ENCODE results near the gene FGF22. TPM values are rescaled to one million over a fixed set of nuclear protein-coding genes. Genes with fewer than 3 reads are reported as not detected.

The FGF22 gene
- total and polyA plus RNA-seq, 2 of the 8 experiments (the other 6 are each of a cell fraction or from before 2014, with no cell fraction given), result 0.44 to 1.7 TPM

DNA sequence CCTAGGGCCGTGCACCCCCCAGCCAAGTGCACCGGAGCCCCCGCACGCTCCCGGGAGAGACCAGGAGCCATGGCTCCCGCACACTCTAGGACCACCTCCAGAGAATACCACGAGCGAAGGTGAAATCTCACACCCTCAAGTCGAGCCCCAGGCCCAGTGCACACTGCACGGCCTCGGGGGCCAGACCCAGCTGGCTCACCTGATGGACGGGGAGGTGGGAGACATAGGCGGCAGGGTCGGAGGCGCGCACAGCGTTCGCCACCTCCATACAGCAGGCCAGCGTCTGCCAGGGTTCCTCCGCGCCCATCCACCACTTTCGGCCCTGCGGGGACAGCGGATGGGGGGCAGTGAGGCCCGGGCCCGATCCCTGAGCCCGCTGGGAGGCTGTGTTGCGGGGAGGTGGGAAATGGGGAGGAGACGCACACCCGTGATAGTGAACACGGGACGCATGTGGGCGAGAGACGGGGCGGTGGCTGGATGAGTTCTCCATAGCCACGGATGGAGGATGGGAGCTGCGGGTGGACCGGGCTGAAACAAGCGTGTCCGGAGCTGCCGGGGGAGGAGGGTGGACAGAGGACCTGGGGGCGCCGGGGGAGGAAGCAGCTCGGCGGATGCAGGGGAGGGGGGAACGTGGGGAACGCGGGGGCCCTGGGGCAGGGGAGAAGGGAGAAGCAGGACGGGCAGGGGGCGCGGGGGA lies 19.4 kb upstream of the FGF22 start:
- WGBS, 2 experiments (ENCODE audit: extremely low coverage in 1 of 2, insufficient coverage in 1 of 2, insufficient read length in 1 of 2, insufficient replicate concordance in 2 of 2, low coverage in 1 of 2, low lambda C conversion rate in 2 of 2, missing lambda C conversion rate in 1 of 2), result 96% methylated on average over 24 of the region's 51 CpGs; no CpG with 5 or more reads in 1 of the 2 experiments
- H3K4me1 ChIP-seq (replicated peaks in 1 of 4; ENCODE audit: control insufficient read depth in 3 of 4, insufficient read depth in 4 of 4, low read length in 3 of 4), result no peaks in the 10 kb centered on the region
- H4K8ac ChIP-seq (ENCODE audit: extremely low read depth, insufficient read depth, low read length), result no peak overlapping the region
- DNase-seq (ENCODE audit: low read depth in 1 of 2, low spot score in 2 of 2), result no peak
- no peak overlapping the region for H2BK12ac ChIP-seq (ENCODE audit: low read depth, low read length)
- H3K18ac ChIP-seq (ENCODE audit: extremely low read depth, low read length), result no peak overlapping the region
- H3K23ac ChIP-seq (ENCODE audit: insufficient read length), result no peak overlapping the region
- H2AK5ac ChIP-seq (ENCODE audit: low read depth, low read length), result no peak overlapping the region
- no peak overlapping the region for H2BK5ac ChIP-seq (ENCODE audit: low read depth, low read length)
- no peak overlapping the region for H2BK15ac ChIP-seq (ENCODE audit: low read length)
- no peak overlapping the region for H2AFZ ChIP-seq (ENCODE audit: low read length)
- no peak overlapping the region for H3K4me3 ChIP-seq (ENCODE audit: extremely low read depth in 1 of 4, insufficient read depth in 2 of 4, low read depth in 3 of 4, low read length in 4 of 4)
- H4K20me1 ChIP-seq (replicated peaks in 1 of 2; ENCODE audit: control insufficient read depth in 1 of 2, insufficient read depth in 2 of 2, low read length in 2 of 2), result peaks cover 0 to 15% of the 10 kb centered on the region in 2 experiments
- peaks cover 4 to 69% (median 36%) of the 10 kb centered on the region in 4 experiments; a peak in 7 of 8 replicates for H3K36me3 ChIP-seq (ENCODE audit: control insufficient read depth in 2 of 4, insufficient read depth in 4 of 4, low read length in 3 of 4)
- no peak overlapping the region for H3K14ac ChIP-seq (ENCODE audit: insufficient read length)
- no peak overlapping the region for H4K91ac ChIP-seq (replicated peaks; ENCODE audit: insufficient read length, low read length)
- H3K27me3 ChIP-seq (replicated peaks in 1 of 4; ENCODE audit: control insufficient read depth in 3 of 4, extremely low read depth in 1 of 4, insufficient read depth in 3 of 4, low read length in 3 of 4), result no peaks in the 10 kb centered on the region
- H3K23me2 ChIP-seq (ENCODE audit: low read depth, low read length), result no peaks in the 10 kb centered on the region
- no peak overlapping the region for H3K9ac ChIP-seq (replicated peaks in 1 of 4; ENCODE audit: extremely low read depth in 1 of 4, low read depth in 3 of 4, low read length in 3 of 4)
- no peak overlapping the region for H4K5ac ChIP-seq (ENCODE audit: insufficient read length, low read depth, low read length)
- ChIA-PET POLR2A (ENCODE audit: partially characterized antibody) (no interaction called here), CTCF (ENCODE audit: partially characterized antibody) (no interaction called here)
- H3K27ac ChIP-seq (ENCODE audit: low read depth, low read length), result no peak overlapping the region
- H2BK20ac ChIP-seq (ENCODE audit: low read length), result no peak overlapping the region
- no peak overlapping the region for H3K4ac ChIP-seq (replicated peaks; ENCODE audit: insufficient read length, low read depth, low read length)
- H3K9me3 ChIP-seq (ENCODE audit: insufficient read depth in 2 of 2, low read depth in 1 of 2, low read length in 1 of 2), result no peaks in the 10 kb centered on the region
- no peak for FAIRE-seq
- no peak overlapping the region for H3K56ac ChIP-seq (replicated peaks; ENCODE audit: insufficient read length, low read depth, low read length)
- H3K79me1 ChIP-seq (ENCODE audit: low read depth, low read length), result no peaks in the 10 kb centered on the region
- no peaks in the 10 kb centered on the region for H3K79me2 ChIP-seq (ENCODE audit: control insufficient read depth in 1 of 2, insufficient read depth in 2 of 2, low read length in 2 of 2)
- no peak overlapping the region for H2BK120ac ChIP-seq (replicated peaks; ENCODE audit: low read depth, low read length)
- no peak overlapping the region for H3K4me2 ChIP-seq (ENCODE audit: insufficient read depth in 1 of 2, low read depth in 2 of 2, low read length in 2 of 2)
- TF ChIP-seq TAF1 (IDR thresholded peaks at IDR 0.05; ENCODE audit: low read depth, low read length), result no peak
- no peak for TF ChIP-seq RAD21 (IDR thresholded peaks at IDR 0.05 in 1 of 2, conservative IDR thresholded peaks at IDR 0.05 in 1 of 2; ENCODE audit: low read depth in 2 of 2, low read length in 2 of 2)
- TF ChIP-seq PHF8 (conservative IDR thresholded peaks at IDR 0.05; ENCODE audit: low read depth, low read length), result no peak
- no peak for TF ChIP-seq CREB1 (IDR thresholded peaks at IDR 0.05)
- TF ChIP-seq, protein P1, sequence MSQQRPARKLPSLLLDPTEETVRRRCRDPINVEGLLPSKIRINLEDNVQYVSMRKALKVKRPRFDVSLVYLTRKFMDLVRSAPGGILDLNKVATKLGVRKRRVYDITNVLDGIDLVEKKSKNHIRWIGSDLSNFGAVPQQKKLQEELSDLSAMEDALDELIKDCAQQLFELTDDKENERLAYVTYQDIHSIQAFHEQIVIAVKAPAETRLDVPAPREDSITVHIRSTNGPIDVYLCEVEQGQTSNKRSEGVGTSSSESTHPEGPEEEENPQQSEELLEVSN (IDR thresholded peaks at IDR 0.05), result no peak
- TF ChIP-seq TEAD4 (IDR thresholded peaks at IDR 0.05; ENCODE audit: low read depth, low read length), result no peak
- no peak for TF ChIP-seq TCF12 (IDR thresholded peaks at IDR 0.05; ENCODE audit: low read depth, low read length)
- TF ChIP-seq HDAC6 (IDR thresholded peaks at IDR 0.05; ENCODE audit: low read depth, low read length), result no peak
- TF ChIP-seq, protein P2, sequence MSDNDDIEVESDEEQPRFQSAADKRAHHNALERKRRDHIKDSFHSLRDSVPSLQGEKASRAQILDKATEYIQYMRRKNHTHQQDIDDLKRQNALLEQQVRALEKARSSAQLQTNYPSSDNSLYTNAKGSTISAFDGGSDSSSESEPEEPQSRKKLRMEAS (IDR thresholded peaks at IDR 0.05), result no peak
